Astrocyte (in vitro differentiated cells and primary cell): Measurements from ENCODE around the gene PTPN9. TPM values are rescaled to one million over a fixed set of nuclear protein-coding genes. Genes with fewer than 3 reads are reported as not detected.

Experiments used
- DNase-seq: peaks from one replicate; pipeline ENCODE4 v3.0.0-alpha.2; 2010; ENCODE audit warnings: low read depth
- FAIRE-seq: peaks from 2 replicates; lab custom pipeline; 2011; peaks lifted over from hg19 to GRCh38; lab: Jason Lieb, UNC
- H2AFZ ChIP-seq: 2 replicates; pipeline ENCODE4 v1.6.0; 2012; ENCODE audit warnings: low read depth, low read length, inconsistent platforms
- H3K27ac ChIP-seq: 2 replicates; pipeline ENCODE4 v1.5.1; 2011; ENCODE audit warnings: low read depth, low read length, inconsistent platforms
- H3K27me3 ChIP-seq: 2 replicates; pipeline ENCODE4 v1.6.0; 2011; ENCODE audit warnings: low read length, inconsistent platforms; ENCODE audit not compliant: insufficient read depth
- H3K36me3 ChIP-seq: 2 replicates; pipeline ENCODE4 v1.5.1; 2011; ENCODE audit warnings: low read length, inconsistent platforms; ENCODE audit not compliant: insufficient read depth
- H3K4me1 ChIP-seq: 2 replicates; pipeline ENCODE4 v1.5.1; 2011; ENCODE audit warnings: low read length, inconsistent platforms; ENCODE audit not compliant: insufficient read depth
- H3K4me2 ChIP-seq: 2 replicates; pipeline ENCODE4 v1.6.0; 2012; ENCODE audit warnings: low read length, inconsistent platforms
- H3K4me3 ChIP-seq: 2 replicates; pipeline ENCODE4 v1.5.1; 2011; ENCODE audit warnings: low read depth, mild to moderate bottlenecking, low read length, inconsistent platforms; ENCODE audit not compliant: insufficient read depth
- H3K79me2 ChIP-seq: 2 replicates; pipeline ENCODE4 v1.6.0; 2012; ENCODE audit warnings: mild to moderate bottlenecking, low read length, inconsistent platforms; ENCODE audit not compliant: insufficient read depth
- H3K9ac ChIP-seq: 2 replicates; pipeline ENCODE4 v1.6.0; 2012; ENCODE audit warnings: mild to moderate bottlenecking, low read length, inconsistent platforms
- H3K9me3 ChIP-seq: 2 replicates; pipeline ENCODE4 v1.5.1; 2012; ENCODE audit warnings: low read depth, mild to moderate bottlenecking, low read length, inconsistent platforms; ENCODE audit not compliant: insufficient read depth
- H4K20me1 ChIP-seq: 2 replicates; pipeline ENCODE4 v1.6.0; 2012; ENCODE audit warnings: low read length, inconsistent platforms; ENCODE audit not compliant: insufficient read depth
- H3K27ac Mint-ChIP-seq: one replicate; pipeline ENCODE4 v1.8.0; 2021; ENCODE audit warnings: mild to moderate bottlenecking, mixed read lengths; ENCODE audit not compliant: unreplicated experiment
- H3K27me3 Mint-ChIP-seq: one replicate; pipeline ENCODE4 v1.8.0; 2021; ENCODE audit warnings: low read depth, mixed read lengths; ENCODE audit not compliant: unreplicated experiment
- H3K36me3 Mint-ChIP-seq: one replicate; pipeline ENCODE4 v1.8.0; 2021; ENCODE audit warnings: low read depth, mixed read lengths; ENCODE audit not compliant: unreplicated experiment
- H3K4me1 Mint-ChIP-seq: one replicate; pipeline ENCODE4 v1.8.0; 2021; ENCODE audit warnings: low read depth, mixed read lengths; ENCODE audit not compliant: unreplicated experiment
- H3K4me3 Mint-ChIP-seq: one replicate; pipeline ENCODE4 v1.8.0; 2021; ENCODE audit warnings: mild to moderate bottlenecking, moderate library complexity, mixed read lengths; ENCODE audit not compliant: unreplicated experiment
- H3K9me3 Mint-ChIP-seq: one replicate; pipeline ENCODE4 v1.8.0; 2021; ENCODE audit warnings: mild to moderate bottlenecking, mixed read lengths; ENCODE audit not compliant: unreplicated experiment
- CTCF ChIP-seq: IDR thresholded peaks from 2 replicates; pipeline ENCODE4 v1.5.1; 2011; ENCODE audit warnings: low read depth, mild to moderate bottlenecking, inconsistent platforms, low read length, moderate library complexity; ENCODE audit not compliant: insufficient read depth
- EZH2 ChIP-seq: IDR thresholded peaks from 2 replicates; pipeline ENCODE4 v1.6.1; 2012; ENCODE audit warnings: mild to moderate bottlenecking, low read length, inconsistent platforms; ENCODE audit not compliant: insufficient read depth
- total RNA-seq: library from RNA; stranded (reverse); gene quantifications from 2 replicates; pipeline ENCODE4 v1.2.1, GENCODE V29; 2021

Gene PTPN9
- total RNA-seq, 1 donor from 2014 or later, result 34.7 TPM

GRCh38 chr15:75425966-75426500 is 153.1 kb downstream of the PTPN9 start:
- TF ChIP-seq EZH2 (no peak), CTCF (no peak)
- Histone ChIP-seq H3K27me3 (no peaks in the 10 kb centered on the region), H3K79me2 (peaks cover 39% of the 10 kb centered on the region), H3K9ac (no peak overlapping the region), H3K9me3 (no peaks in the 10 kb centered on the region), H3K4me3 (no peak overlapping the region), H3K36me3 (peaks cover 20% of the 10 kb centered on the region), H3K4me2 (no peak overlapping the region), H3K4me1 (peaks cover under 1% of the 10 kb centered on the region), H4K20me1 (peaks cover 19% of the 10 kb centered on the region), H2AFZ (no peak overlapping the region), H3K27ac (no peak overlapping the region)
- FAIRE-seq (no peak), DNase-seq (no peak)
- no peaks in the 10 kb centered on the region for H3K9me3 Mint-ChIP-seq
- peaks cover 12% of the 10 kb centered on the region for H3K36me3 Mint-ChIP-seq
- H3K27me3 Mint-ChIP-seq, result no peaks in the 10 kb centered on the region
- no peak overlapping the region for H3K27ac Mint-ChIP-seq
- peaks cover 2% of the 10 kb centered on the region for H3K4me1 Mint-ChIP-seq
- H3K4me3 Mint-ChIP-seq, result no peak overlapping the region

DNA sequence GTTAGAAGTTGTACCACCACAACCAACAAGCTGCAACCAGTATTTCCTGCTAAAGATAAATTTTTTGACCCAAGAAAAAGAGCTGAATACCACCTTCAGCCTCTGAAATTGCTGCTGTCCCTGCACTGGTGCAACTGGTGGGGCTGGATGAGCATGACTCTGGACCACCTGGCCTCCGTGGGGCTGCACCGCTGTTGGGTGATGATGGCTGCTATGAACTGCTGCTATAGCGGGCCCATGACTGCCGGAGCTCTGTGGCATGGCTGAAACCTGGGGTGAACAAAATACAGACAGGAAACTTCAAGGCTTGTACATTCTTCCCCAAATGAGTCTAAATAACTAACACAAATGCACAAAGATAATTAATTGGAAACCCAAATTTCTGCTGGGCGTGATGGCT is 156.6 kb downstream of the PTPN9 start:
- Histone ChIP-seq H3K79me2 (peaks cover 23% of the 10 kb centered on the region), H3K27me3 (no peaks in the 10 kb centered on the region), H3K36me3 (peaks cover 10% of the 10 kb centered on the region), H4K20me1 (peaks cover 22% of the 10 kb centered on the region), H3K27ac (no peak overlapping the region), H3K9me3 (no peaks in the 10 kb centered on the region), H2AFZ (no peak overlapping the region), H3K4me2 (no peak overlapping the region), H3K4me1 (peaks cover 7% of the 10 kb centered on the region), H3K9ac (no peak overlapping the region), H3K4me3 (no peak overlapping the region)
- Mint-ChIP-seq H3K27ac (no peak overlapping the region), H3K36me3 (peaks cover 8% of the 10 kb centered on the region), H3K27me3 (no peaks in the 10 kb centered on the region), H3K9me3 (no peaks in the 10 kb centered on the region), H3K4me1 (no peaks in the 10 kb centered on the region), H3K4me3 (no peak overlapping the region)
- no peak for FAIRE-seq
- no peak for DNase-seq
- TF ChIP-seq EZH2 (no peak), CTCF (no peak)

GRCh38 chr15:75420698-75421097 is 158.4 kb downstream of the PTPN9 start:
- TF ChIP-seq EZH2, result no peak
- no peak for TF ChIP-seq CTCF
- Histone ChIP-seq H3K4me1 (peaks cover 7% of the 10 kb centered on the region), H3K79me2 (peaks cover 15% of the 10 kb centered on the region), H3K27ac (no peak overlapping the region), H2AFZ (no peak overlapping the region), H3K9me3 (no peaks in the 10 kb centered on the region), H3K36me3 (peaks cover 10% of the 10 kb centered on the region), H4K20me1 (peaks cover 12% of the 10 kb centered on the region), H3K27me3 (no peaks in the 10 kb centered on the region), H3K4me2 (no peak overlapping the region), H3K4me3 (no peak overlapping the region), H3K9ac (no peak overlapping the region)
- Mint-ChIP-seq H3K27me3 (no peaks in the 10 kb centered on the region), H3K4me3 (no peak overlapping the region), H3K9me3 (no peaks in the 10 kb centered on the region), H3K36me3 (peaks cover 10% of the 10 kb centered on the region), H3K4me1 (no peaks in the 10 kb centered on the region), H3K27ac (no peak overlapping the region)
- FAIRE-seq, result no peak
- peak; percentile 20 for DNase-seq
